Activated gamma-delta T cell treated with Interleukin-2 at 50 U/mL for 16 hours (primary cell): Measurements from ENCODE around the gene TCP1.
"Not testable (repeated sequence)": the region's sequence is repeated elsewhere in the genome, so short reads cannot be mapped to it uniquely, and the experiment has no call there.

ENCODE experiments used
- DNase-seq: peaks from one replicate; pipeline ENCODE4 v3.0.0-alpha.2; 2020

TCP1 gene

GRCh38 chr6:159732550-159732949, 56.9 kb downstream of the TCP1 start:
- not testable (repeated sequence) for DNase-seq

- no peak for DNase-seq
Observed at GRCh38 chr6:159730332-159730676, 59.1 kb downstream of the TCP1 start.

GRCh38 chr6:159729598-159730331, 59.6 kb downstream of the TCP1 start:
- DNase-seq = no peak

- DNase-seq = no peak
Observed at GRCh38 chr6:159728531-159728964, 60.9 kb downstream of the TCP1 start.
